ENCODE results near the gene SLC6A18. TPM values are rescaled to one million over a fixed set of nuclear protein-coding genes. Genes with fewer than 3 reads are reported as not detected.

Gene SLC6A18
- total RNA-seq (not detected), total RNA-seq (0 to 0.17 (median 0) reads per million in 29 experiments)
- total RNA-seq (2013) = not detected

- H3K27ac ChIP-seq (ENCODE audit: low read length) = no peak within 1 kb of the TSS
- H3K27me3 ChIP-seq (replicated peaks in 1 of 2; ENCODE audit: control insufficient read depth in 2 of 2, extremely low read depth in 1 of 2, insufficient read depth in 2 of 2, low read length in 1 of 2) = peaks cover 0 to 34% of the 10 kb centered on the region in 2 experiments
- CTCF ChIA-PET = no interaction called here
- Mint-ChIP-seq H3K4me1 (peaks cover 0 to 7% (median 6%) of the 10 kb centered on the region in 3 donors), H3K27me3 (peaks cover 4 to 15% of the 10 kb centered on the region in 2 donors), H3K4me3 (no peak within 1 kb of the TSS), H3K36me3 (no peaks in the 10 kb centered on the region), H3K27ac (no peak within 1 kb of the TSS), H3K9me3 (no peaks in the 10 kb centered on the region)
- no peak for ATAC-seq (replicated peaks in 1 of 4)
- H3K4me3 ChIP-seq (ENCODE audit: control insufficient read depth in 1 of 2, extremely low read depth in 1 of 2, low read length in 1 of 2) = no peak within 1 kb of the TSS
- H3K36me3 ChIP-seq (ENCODE audit: control insufficient read depth in 2 of 2, extremely low read depth in 1 of 2, insufficient read depth in 1 of 2, low read length in 1 of 2) = no peaks in the 10 kb centered on the region
- H3K9me3 ChIP-seq = no peaks in the 10 kb centered on the region
- peaks cover 0 to 3% of the 10 kb centered on the region in 2 experiments for H3K4me1 ChIP-seq (ENCODE audit: control insufficient read depth in 1 of 2, extremely low read depth in 1 of 2, insufficient read depth in 2 of 2, low read length in 2 of 2)
- POLR2A ChIA-PET = no interaction called here
- no peak for DNase-seq
- 82% methylated on average over 10 of the region's 11 CpGs for WGBS (ENCODE audit: insufficient coverage)
These were observed at the start of gene SLC6A18 for GRCh38 chr5:1225081-1225480. Gene SLC6A18, plus strand, starts transcription at chr5:1225381. Its CDS starts 97 bp downstream, at chr5:1225478.

- 85% methylated on average over 23 of the region's 26 CpGs for WGBS (ENCODE audit: insufficient coverage)
- Histone ChIP-seq H3K36me3 (ENCODE audit: control insufficient read depth in 2 of 2, extremely low read depth in 1 of 2, insufficient read depth in 1 of 2, low read length in 1 of 2) (no peaks in the 10 kb centered on the region), H3K9me3 (no peaks in the 10 kb centered on the region), H3K4me1 (ENCODE audit: control insufficient read depth in 1 of 2, extremely low read depth in 1 of 2, insufficient read depth in 2 of 2, low read length in 2 of 2) (peaks cover 0 to 13% of the 10 kb centered on the region in 2 experiments), H3K27me3 (replicated peaks in 1 of 2; ENCODE audit: control insufficient read depth in 2 of 2, extremely low read depth in 1 of 2, insufficient read depth in 2 of 2, low read length in 1 of 2) (peaks cover 0 to 34% of the 10 kb centered on the region in 2 experiments), H3K27ac (ENCODE audit: low read length) (no peak overlapping the region), H3K4me3 (ENCODE audit: control insufficient read depth in 1 of 2, extremely low read depth in 1 of 2, low read length in 1 of 2) (no peak overlapping the region)
- no peaks in the 10 kb centered on the region for H3K27me3 Mint-ChIP-seq
- ChIA-PET CTCF (interaction anchor here in 1 of 2 donors (0.6 kb wide), 1 partner anchor 44 kb away, joined by 4 read pairs; no protein-coding TSS in a partner anchor), POLR2A (no interaction called here)
- ATAC-seq (replicated peaks in 1 of 4) (no peak), DNase-seq (no peak)
- no peak overlapping the region for H3K4me3 Mint-ChIP-seq
- H3K4me1 Mint-ChIP-seq = peaks cover 2 to 5% (median 3%) of the 10 kb centered on the region in 3 donors
- no peaks in the 10 kb centered on the region for H3K9me3 Mint-ChIP-seq
- no peak overlapping the region for H3K27ac Mint-ChIP-seq
- no peaks in the 10 kb centered on the region for H3K36me3 Mint-ChIP-seq
These were observed 49.2 kb upstream of the SLC6A18 start for GRCh38 chr5:1175801-1176472.

GRCh38 chr5:1176473-1177391, 48.4 kb upstream of the SLC6A18 start:
- Histone ChIP-seq H3K27ac (ENCODE audit: low read length) (no peak overlapping the region), H3K4me1 (ENCODE audit: control insufficient read depth in 1 of 2, extremely low read depth in 1 of 2, insufficient read depth in 2 of 2, low read length in 2 of 2) (peaks cover 0 to 13% of the 10 kb centered on the region in 2 experiments), H3K9me3 (no peaks in the 10 kb centered on the region), H3K4me3 (ENCODE audit: control insufficient read depth in 1 of 2, extremely low read depth in 1 of 2, low read length in 1 of 2) (no peak overlapping the region), H3K27me3 (replicated peaks in 1 of 2; ENCODE audit: control insufficient read depth in 2 of 2, extremely low read depth in 1 of 2, insufficient read depth in 2 of 2, low read length in 1 of 2) (peaks cover 0 to 39% of the 10 kb centered on the region in 2 experiments), H3K36me3 (ENCODE audit: control insufficient read depth in 2 of 2, extremely low read depth in 1 of 2, insufficient read depth in 1 of 2, low read length in 1 of 2) (no peaks in the 10 kb centered on the region)
- peaks cover 2 to 5% (median 3%) of the 10 kb centered on the region in 3 donors for H3K4me1 Mint-ChIP-seq
- ATAC-seq (replicated peaks in 1 of 4) (no peak), DNase-seq (no peak)
- POLR2A ChIA-PET = no interaction called here
- no peak overlapping the region for H3K27ac Mint-ChIP-seq
- H3K9me3 Mint-ChIP-seq = no peaks in the 10 kb centered on the region
- H3K4me3 Mint-ChIP-seq = no peak overlapping the region
- no peaks in the 10 kb centered on the region for H3K27me3 Mint-ChIP-seq
- CTCF ChIA-PET = interaction anchor here in 1 of 2 donors (0.6 kb wide), 1 partner anchor 43 kb away, joined by 4 read pairs; no protein-coding TSS in a partner anchor
- 86% methylated on average over 38 of the region's 42 CpGs for WGBS (ENCODE audit: insufficient coverage)
- no peaks in the 10 kb centered on the region for H3K36me3 Mint-ChIP-seq

- CTCF ChIA-PET = interaction anchor here in 1 of 2 donors (0.6 kb wide), 1 partner anchor 105 kb away, joined by 3 read pairs; no protein-coding TSS in a partner anchor
- peaks cover 0 to 5% of the 10 kb centered on the region in 2 experiments for H3K4me1 ChIP-seq (ENCODE audit: control insufficient read depth in 1 of 2, extremely low read depth in 1 of 2, insufficient read depth in 2 of 2, low read length in 2 of 2)
- Mint-ChIP-seq H3K9me3 (no peaks in the 10 kb centered on the region), H3K27ac (no peak overlapping the region), H3K36me3 (no peaks in the 10 kb centered on the region), H3K4me1 (peaks cover 2 to 4% (median 3%) of the 10 kb centered on the region in 3 donors), H3K27me3 (no peaks in the 10 kb centered on the region), H3K4me3 (no peak overlapping the region)
- H3K27me3 ChIP-seq (replicated peaks in 1 of 2; ENCODE audit: control insufficient read depth in 2 of 2, extremely low read depth in 1 of 2, insufficient read depth in 2 of 2, low read length in 1 of 2) = peaks cover 0 to 45% of the 10 kb centered on the region in 2 experiments
- no peaks in the 10 kb centered on the region for H3K36me3 ChIP-seq (ENCODE audit: control insufficient read depth in 2 of 2, extremely low read depth in 1 of 2, insufficient read depth in 1 of 2, low read length in 1 of 2)
- POLR2A ChIA-PET = no interaction called here
- H3K9me3 ChIP-seq = no peaks in the 10 kb centered on the region
- H3K4me3 ChIP-seq (ENCODE audit: control insufficient read depth in 1 of 2, extremely low read depth in 1 of 2, low read length in 1 of 2) = no peak overlapping the region
- 87% methylated on average over 25 of the region's 30 CpGs for WGBS (ENCODE audit: insufficient coverage)
- DNase-seq (no peak), ATAC-seq (replicated peaks in 1 of 4) (no peak)
- no peak overlapping the region for H3K27ac ChIP-seq (ENCODE audit: low read length)
These were observed 47.2 kb upstream of the SLC6A18 start for GRCh38 chr5:1177826-1178528.

GRCh38 chr5:1178529-1179382, 46.4 kb upstream of the SLC6A18 start:
- no peaks in the 10 kb centered on the region for H3K4me1 Mint-ChIP-seq
- H3K4me3 Mint-ChIP-seq = no peak overlapping the region
- ChIA-PET POLR2A (no interaction called here), CTCF (interaction anchor here in 1 of 2 donors (0.6 kb wide), 1 partner anchor 104 kb away, joined by 3 read pairs; no protein-coding TSS in a partner anchor)
- H3K36me3 Mint-ChIP-seq = no peaks in the 10 kb centered on the region
- H3K27me3 Mint-ChIP-seq = no peaks in the 10 kb centered on the region
- Histone ChIP-seq H3K4me3 (ENCODE audit: control insufficient read depth in 1 of 2, extremely low read depth in 1 of 2, low read length in 1 of 2) (no peak overlapping the region), H3K27ac (ENCODE audit: low read length) (no peak overlapping the region), H3K36me3 (ENCODE audit: control insufficient read depth in 2 of 2, extremely low read depth in 1 of 2, insufficient read depth in 1 of 2, low read length in 1 of 2) (no peaks in the 10 kb centered on the region), H3K9me3 (no peaks in the 10 kb centered on the region), H3K27me3 (replicated peaks in 1 of 2; ENCODE audit: control insufficient read depth in 2 of 2, extremely low read depth in 1 of 2, insufficient read depth in 2 of 2, low read length in 1 of 2) (peaks cover 0 to 43% of the 10 kb centered on the region in 2 experiments), H3K4me1 (ENCODE audit: control insufficient read depth in 1 of 2, extremely low read depth in 1 of 2, insufficient read depth in 2 of 2, low read length in 2 of 2) (peaks cover 0 to 5% of the 10 kb centered on the region in 2 experiments)
- WGBS (ENCODE audit: insufficient coverage) = 84% methylated on average over 24 of the region's 34 CpGs
- H3K9me3 Mint-ChIP-seq = no peaks in the 10 kb centered on the region
- no peak overlapping the region for H3K27ac Mint-ChIP-seq
- DNase-seq = no peak
- ATAC-seq (replicated peaks in 1 of 4) = no peak

All from T-cell (primary cell).